Activated naive CD8-positive, alpha-beta T cell (primary cell): ENCODE data around the gene STK35.

Source experiments
- H3K27ac Mint-ChIP-seq: one replicate; pipeline ENCODE4 v1.8.0; 2021; ENCODE audit warnings: mixed read lengths
- H3K27me3 Mint-ChIP-seq: one replicate; pipeline ENCODE4 v1.8.0; 2021; ENCODE audit warnings: mixed read lengths
- H3K36me3 Mint-ChIP-seq: one replicate; pipeline ENCODE4 v1.8.0; 2021; ENCODE audit warnings: mixed read lengths
- H3K4me1 Mint-ChIP-seq: one replicate; pipeline ENCODE4 v1.8.0; 2021; ENCODE audit warnings: low read depth, mixed read lengths
- H3K4me3 Mint-ChIP-seq: one replicate; pipeline ENCODE4 v1.8.0; 2021; ENCODE audit warnings: mild to moderate bottlenecking, mixed read lengths
- H3K9me3 Mint-ChIP-seq: one replicate; pipeline ENCODE4 v1.8.0; 2021; ENCODE audit warnings: low read depth, mixed read lengths

STK35 gene

GRCh38 chr20:2136275-2136674 is 34.6 kb downstream of the STK35 start:
- H3K4me1 Mint-ChIP-seq, result peaks cover 23% of the 10 kb centered on the region
- no peak overlapping the region for H3K27ac Mint-ChIP-seq

GRCh38 chr20:2137552-2138201 is 36.0 kb downstream of the STK35 start:
- Mint-ChIP-seq H3K36me3 (no peaks in the 10 kb centered on the region), H3K4me1 (peaks cover 16% of the 10 kb centered on the region), H3K4me3 (no peak overlapping the region), H3K27ac (no peak overlapping the region), H3K27me3 (no peaks in the 10 kb centered on the region), H3K9me3 (no peaks in the 10 kb centered on the region)

More at GRCh38 chr20:2136275-2136674, 34.6 kb downstream of the STK35 start:
- Mint-ChIP-seq H3K36me3 (no peaks in the 10 kb centered on the region), H3K9me3 (no peaks in the 10 kb centered on the region), H3K4me3 (no peak overlapping the region), H3K27me3 (no peaks in the 10 kb centered on the region)

GRCh38 chr20:2138396-2138795 is 36.8 kb downstream of the STK35 start:
- no peaks in the 10 kb centered on the region for H3K9me3 Mint-ChIP-seq
- no peak overlapping the region for H3K27ac Mint-ChIP-seq
- no peak overlapping the region for H3K4me3 Mint-ChIP-seq
- H3K4me1 Mint-ChIP-seq, result peaks cover 11% of the 10 kb centered on the region
- H3K27me3 Mint-ChIP-seq, result no peaks in the 10 kb centered on the region
- no peaks in the 10 kb centered on the region for H3K36me3 Mint-ChIP-seq

DNA sequence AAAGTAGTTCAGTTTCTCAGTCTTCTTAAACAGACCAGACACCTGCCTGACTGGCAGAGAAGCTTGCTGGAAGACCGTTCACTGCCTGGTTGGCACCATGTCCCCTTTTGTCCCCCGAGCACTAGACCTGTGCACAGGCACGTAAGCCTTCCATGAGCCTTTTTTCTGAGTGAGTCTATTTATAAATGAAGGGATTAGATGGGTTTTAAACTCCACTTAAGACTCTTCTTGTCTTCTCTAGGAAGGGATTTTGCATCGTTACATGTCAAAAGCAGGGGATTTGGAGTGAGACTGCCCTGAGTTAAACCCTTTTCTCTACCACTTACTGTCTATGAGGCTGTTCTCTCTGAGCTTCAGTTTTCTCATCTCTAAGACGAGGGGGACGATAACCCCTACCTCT is 37.6 kb downstream of the STK35 start:
- H3K9me3 Mint-ChIP-seq, result no peaks in the 10 kb centered on the region
- peaks cover 11% of the 10 kb centered on the region for H3K4me1 Mint-ChIP-seq
- H3K27me3 Mint-ChIP-seq, result no peaks in the 10 kb centered on the region
- no peak overlapping the region for H3K27ac Mint-ChIP-seq
- H3K36me3 Mint-ChIP-seq, result no peaks in the 10 kb centered on the region
- H3K4me3 Mint-ChIP-seq, result no peak overlapping the region

DNA sequence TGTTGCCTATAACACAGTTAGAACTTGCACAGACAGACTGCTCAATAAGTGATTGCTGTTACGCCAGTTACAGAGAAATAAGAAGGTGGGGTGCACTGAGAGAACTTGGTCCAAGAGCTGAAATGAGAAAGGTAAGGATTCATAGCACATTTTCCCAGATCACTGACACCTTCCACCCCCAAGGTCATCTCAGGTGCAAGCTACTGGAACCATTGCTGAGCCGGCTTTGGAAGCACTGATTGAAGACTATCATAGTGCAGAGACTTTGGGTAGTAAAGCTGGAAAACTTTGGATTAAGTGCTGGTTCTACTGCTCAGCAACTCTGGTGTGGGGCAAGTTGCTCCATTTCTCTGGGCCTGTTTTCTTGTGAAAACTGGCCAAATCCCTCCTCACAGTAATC is 38.1 kb downstream of the STK35 start:
- Mint-ChIP-seq H3K9me3 (no peaks in the 10 kb centered on the region), H3K4me1 (peaks cover 11% of the 10 kb centered on the region), H3K27me3 (no peaks in the 10 kb centered on the region), H3K27ac (no peak overlapping the region), H3K36me3 (no peaks in the 10 kb centered on the region), H3K4me3 (no peak overlapping the region)

- peaks cover 9% of the 10 kb centered on the region for H3K4me1 Mint-ChIP-seq
- no peaks in the 10 kb centered on the region for H3K27me3 Mint-ChIP-seq
- no peak overlapping the region for H3K4me3 Mint-ChIP-seq
- no peaks in the 10 kb centered on the region for H3K36me3 Mint-ChIP-seq
- H3K27ac Mint-ChIP-seq, result no peak overlapping the region
- H3K9me3 Mint-ChIP-seq, result no peaks in the 10 kb centered on the region
Measured at GRCh38 chr20:2140561-2140960, 38.9 kb downstream of the STK35 start.

GRCh38 chr20:2141600-2142575 is 40.3 kb downstream of the STK35 start:
- Mint-ChIP-seq H3K36me3 (peaks cover 3% of the 10 kb centered on the region), H3K27ac (no peak overlapping the region), H3K27me3 (no peaks in the 10 kb centered on the region), H3K4me1 (peaks cover 3% of the 10 kb centered on the region), H3K9me3 (no peaks in the 10 kb centered on the region), H3K4me3 (no peak overlapping the region)

GRCh38 chr20:2142649-2143048 is 41.0 kb downstream of the STK35 start:
- Mint-ChIP-seq H3K4me1 (peaks cover under 1% of the 10 kb centered on the region), H3K4me3 (no peak overlapping the region), H3K36me3 (peaks cover 3% of the 10 kb centered on the region), H3K27ac (no peak overlapping the region), H3K9me3 (no peaks in the 10 kb centered on the region), H3K27me3 (no peaks in the 10 kb centered on the region)

- Mint-ChIP-seq H3K9me3 (no peaks in the 10 kb centered on the region), H3K36me3 (peaks cover 3% of the 10 kb centered on the region), H3K4me1 (no peaks in the 10 kb centered on the region), H3K27ac (no peak overlapping the region), H3K4me3 (no peak overlapping the region), H3K27me3 (no peaks in the 10 kb centered on the region)
Measured at GRCh38 chr20:2143594-2143993, 42.0 kb downstream of the STK35 start.

DNA sequence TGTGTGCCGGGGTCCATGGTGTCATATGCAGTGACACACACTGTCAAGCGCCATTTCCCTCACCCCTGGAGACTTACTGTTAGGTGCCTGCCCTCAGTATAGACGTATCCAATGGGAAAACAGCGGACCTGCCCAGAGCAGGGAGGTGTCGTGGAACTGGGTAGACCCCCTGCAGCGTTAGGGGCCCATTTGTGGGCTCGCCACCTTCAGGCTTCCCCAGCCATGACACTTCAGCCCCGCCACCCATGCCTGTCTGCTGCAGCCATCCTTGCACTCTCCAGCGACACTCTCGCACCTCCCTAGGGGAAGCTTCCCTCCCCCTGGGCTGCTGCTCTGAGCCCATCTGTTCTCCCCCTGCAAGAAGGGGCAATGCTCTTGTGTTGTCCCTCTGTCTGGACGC is 43.2 kb downstream of the STK35 start:
- Mint-ChIP-seq H3K27me3 (no peaks in the 10 kb centered on the region), H3K36me3 (peaks cover 3% of the 10 kb centered on the region), H3K9me3 (no peaks in the 10 kb centered on the region), H3K4me3 (no peak overlapping the region), H3K4me1 (no peaks in the 10 kb centered on the region), H3K27ac (no peak overlapping the region)

DNA sequence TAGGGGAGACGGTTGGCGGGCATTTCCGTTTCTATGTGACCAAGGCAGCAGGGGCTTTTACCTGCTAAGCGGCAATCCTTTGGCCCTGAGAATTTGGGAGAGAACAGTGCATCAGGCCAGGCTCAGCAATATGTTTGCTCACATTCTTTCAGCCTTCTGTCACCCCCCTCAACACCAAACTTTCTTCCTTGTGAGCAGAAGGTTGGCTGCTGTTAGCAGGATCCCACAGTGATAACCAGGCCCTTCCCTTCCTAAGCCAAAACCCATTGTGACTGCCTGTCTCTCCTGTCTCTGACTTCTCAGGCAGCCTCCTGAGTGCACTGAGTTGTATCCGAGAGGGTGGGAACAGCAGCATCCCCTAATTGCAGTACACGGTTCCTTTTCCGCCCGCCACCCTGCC is 43.7 kb downstream of the STK35 start:
- no peak overlapping the region for H3K4me3 Mint-ChIP-seq
- H3K36me3 Mint-ChIP-seq, result peaks cover 3% of the 10 kb centered on the region
- no peaks in the 10 kb centered on the region for H3K4me1 Mint-ChIP-seq

DNA sequence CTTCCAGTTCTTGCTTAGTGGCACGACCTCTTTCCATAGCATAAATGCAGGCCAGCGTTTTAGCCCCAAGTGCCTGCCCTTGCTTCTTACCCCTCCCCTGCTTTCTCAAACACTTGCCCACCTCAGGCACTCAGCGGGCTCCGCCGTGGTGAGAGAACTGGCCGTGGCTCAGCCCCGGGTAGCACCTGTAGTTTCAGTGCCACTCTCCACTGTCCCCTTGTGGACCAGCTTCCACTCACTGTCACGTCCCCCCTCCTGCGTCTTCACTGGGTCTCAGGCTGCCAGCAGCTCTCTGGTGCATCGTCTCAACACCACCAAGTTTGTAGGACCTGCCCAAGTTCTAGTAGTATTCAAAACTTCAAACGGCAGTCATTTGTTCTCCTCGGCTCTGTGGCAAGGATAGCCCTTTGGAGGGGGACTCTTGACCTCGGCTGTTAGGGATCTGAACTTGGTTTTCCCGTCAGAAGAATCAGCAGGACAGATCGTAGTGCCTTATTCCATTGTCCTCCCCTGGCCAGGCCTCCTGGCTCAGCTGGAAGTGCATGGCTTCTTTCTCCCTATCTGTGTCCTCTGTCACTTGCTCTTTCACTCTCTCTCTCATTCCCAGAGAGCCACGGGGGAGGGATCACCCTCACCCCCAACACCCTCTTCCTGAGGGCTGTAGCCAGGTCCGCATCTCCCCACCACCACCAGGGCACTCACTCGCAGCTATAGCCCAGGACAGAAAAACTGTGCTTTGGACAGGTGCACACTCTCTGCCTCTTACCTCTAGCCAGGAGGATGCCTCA is 44.6 kb downstream of the STK35 start:
- Mint-ChIP-seq H3K27me3 (no peaks in the 10 kb centered on the region), H3K36me3 (peaks cover 3% of the 10 kb centered on the region), H3K9me3 (no peaks in the 10 kb centered on the region), H3K27ac (no peak overlapping the region), H3K4me3 (no peak overlapping the region), H3K4me1 (no peaks in the 10 kb centered on the region)

More for the DNA sequence above, 43.7 kb downstream of the STK35 start:
- no peak overlapping the region for H3K27ac Mint-ChIP-seq
- H3K9me3 Mint-ChIP-seq, result no peaks in the 10 kb centered on the region
- H3K27me3 Mint-ChIP-seq, result no peaks in the 10 kb centered on the region

- no peak overlapping the region for H3K4me3 Mint-ChIP-seq
- H3K27me3 Mint-ChIP-seq, result no peaks in the 10 kb centered on the region
- H3K36me3 Mint-ChIP-seq, result peaks cover 3% of the 10 kb centered on the region
- no peak overlapping the region for H3K27ac Mint-ChIP-seq
- no peaks in the 10 kb centered on the region for H3K4me1 Mint-ChIP-seq
- H3K9me3 Mint-ChIP-seq, result no peaks in the 10 kb centered on the region
Measured at GRCh38 chr20:2149507-2149906, 47.9 kb downstream of the STK35 start.

DNA sequence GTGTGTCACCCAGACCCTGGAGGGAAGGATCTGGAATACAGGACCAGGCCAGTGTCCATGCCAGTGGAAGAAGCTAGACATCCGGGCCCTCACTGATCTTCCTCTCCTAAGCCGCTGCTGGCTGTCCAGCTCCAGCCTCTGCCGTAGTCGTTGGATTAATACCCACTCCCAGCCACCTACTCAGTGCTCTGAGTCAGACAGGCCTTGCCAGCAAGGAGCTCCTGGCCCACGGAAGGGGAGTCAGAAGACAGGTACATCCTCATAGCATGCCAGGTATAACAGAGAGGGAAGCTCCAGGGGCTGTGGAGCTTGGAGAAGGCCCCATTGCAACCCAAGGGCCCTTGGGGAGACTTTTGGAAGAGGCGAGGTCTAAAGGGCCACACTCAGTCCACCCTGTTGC is 49.0 kb downstream of the STK35 start:
- H3K27me3 Mint-ChIP-seq, result no peaks in the 10 kb centered on the region
- no peak overlapping the region for H3K27ac Mint-ChIP-seq
- H3K9me3 Mint-ChIP-seq, result no peaks in the 10 kb centered on the region
- no peak overlapping the region for H3K4me3 Mint-ChIP-seq
- no peaks in the 10 kb centered on the region for H3K4me1 Mint-ChIP-seq
- peaks cover 3% of the 10 kb centered on the region for H3K36me3 Mint-ChIP-seq

DNA sequence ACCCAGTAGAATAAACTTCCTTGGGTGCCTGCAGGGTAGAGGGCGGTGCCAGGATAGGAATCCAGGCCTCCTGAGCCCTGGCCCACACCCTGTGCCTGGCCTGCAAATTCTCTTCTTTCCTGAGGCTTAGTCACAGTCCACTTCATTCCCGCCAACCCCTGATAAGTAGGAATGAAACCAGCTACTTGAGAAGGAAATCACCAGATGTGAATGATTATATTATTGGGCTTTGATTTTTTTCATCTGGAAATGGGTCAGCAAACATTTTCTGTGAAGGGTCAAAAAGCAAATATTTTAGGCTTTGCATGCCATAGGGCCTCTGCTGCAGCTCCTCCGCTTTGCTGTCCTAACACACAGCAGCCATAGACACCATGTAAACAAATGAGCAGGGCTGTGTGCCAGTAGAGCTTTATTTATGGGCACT is 50.2 kb downstream of the STK35 start:
- no peak overlapping the region for H3K27ac Mint-ChIP-seq
- H3K9me3 Mint-ChIP-seq, result no peaks in the 10 kb centered on the region
- H3K27me3 Mint-ChIP-seq, result no peaks in the 10 kb centered on the region
- no peak overlapping the region for H3K4me3 Mint-ChIP-seq
- no peaks in the 10 kb centered on the region for H3K4me1 Mint-ChIP-seq
- H3K36me3 Mint-ChIP-seq, result no peaks in the 10 kb centered on the region
